GM12878 (cell line): ENCODE results near the gene RTF1.

ENCODE experiments used
- EP300 ChIP-seq, 2 experiments: fragments of 150-350 bp in 1 of 2; IDR thresholded peaks; 2 replicates each; pipeline ENCODE4 v1.6.1; 2011 to 2012; ENCODE audit warnings: low read depth in 2 of 2, low read length in 2 of 2, borderline replicate concordance in 1 of 2, improper control_type of control experiment in 1 of 2, inconsistent platforms in 1 of 2; ENCODE audit not compliant: control insufficient read depth in 1 of 2
- KDM1A ChIP-seq: fragments of 200-600 bp; sonication (generic); IDR thresholded peaks from 2 replicates; pipeline ENCODE4 v1.6.1; 2016; ENCODE audit warnings: borderline replicate concordance

DNA sequence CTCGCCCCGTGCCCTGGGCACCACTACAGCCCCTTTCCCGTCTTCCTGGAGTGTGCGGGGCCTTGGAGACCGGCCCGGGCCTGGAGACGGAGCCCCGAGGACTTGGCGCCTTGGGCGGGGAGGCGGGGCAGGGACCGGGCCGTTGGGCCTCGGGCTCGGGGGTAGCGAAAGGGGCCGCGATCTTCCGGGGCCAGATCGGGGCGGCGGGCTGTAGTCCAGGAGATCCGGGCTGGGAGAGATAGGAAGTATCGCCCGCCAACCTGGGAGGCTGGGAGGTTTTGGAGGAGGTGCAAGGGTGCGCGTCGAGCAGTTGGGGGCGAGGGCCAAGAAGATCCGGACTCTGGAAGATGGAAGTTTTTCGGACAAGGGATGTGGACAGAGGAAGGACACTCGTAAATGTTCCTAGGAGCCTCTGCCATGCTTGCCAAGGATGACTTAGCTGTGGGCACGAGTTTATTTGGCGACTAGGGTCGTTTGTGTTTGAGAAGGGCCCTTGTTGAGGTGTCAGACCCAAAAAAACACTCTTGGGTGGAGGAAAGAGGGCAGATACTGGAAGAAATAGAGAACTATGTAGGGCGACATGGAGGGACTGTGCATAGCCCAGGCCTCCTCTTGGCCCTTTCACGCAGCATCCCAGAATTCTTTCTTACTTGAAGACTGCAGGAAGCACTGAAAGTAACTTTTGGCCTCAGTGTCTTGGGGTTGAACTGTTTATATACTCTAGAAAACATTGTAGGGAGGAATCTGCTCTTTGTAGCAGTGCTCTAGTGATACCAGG is 712 bp downstream of the RTF1 start:
- no peak for TF ChIP-seq KDM1A
- no peak for TF ChIP-seq EP300 (IDR thresholded peaks at IDR 0.05; ENCODE audit: borderline replicate concordance in 1 of 2, control insufficient read depth in 1 of 2, low read depth in 2 of 2, low read length in 2 of 2)
